ENCODE measurements around the gene NMT1.

Gene NMT1

DNA sequence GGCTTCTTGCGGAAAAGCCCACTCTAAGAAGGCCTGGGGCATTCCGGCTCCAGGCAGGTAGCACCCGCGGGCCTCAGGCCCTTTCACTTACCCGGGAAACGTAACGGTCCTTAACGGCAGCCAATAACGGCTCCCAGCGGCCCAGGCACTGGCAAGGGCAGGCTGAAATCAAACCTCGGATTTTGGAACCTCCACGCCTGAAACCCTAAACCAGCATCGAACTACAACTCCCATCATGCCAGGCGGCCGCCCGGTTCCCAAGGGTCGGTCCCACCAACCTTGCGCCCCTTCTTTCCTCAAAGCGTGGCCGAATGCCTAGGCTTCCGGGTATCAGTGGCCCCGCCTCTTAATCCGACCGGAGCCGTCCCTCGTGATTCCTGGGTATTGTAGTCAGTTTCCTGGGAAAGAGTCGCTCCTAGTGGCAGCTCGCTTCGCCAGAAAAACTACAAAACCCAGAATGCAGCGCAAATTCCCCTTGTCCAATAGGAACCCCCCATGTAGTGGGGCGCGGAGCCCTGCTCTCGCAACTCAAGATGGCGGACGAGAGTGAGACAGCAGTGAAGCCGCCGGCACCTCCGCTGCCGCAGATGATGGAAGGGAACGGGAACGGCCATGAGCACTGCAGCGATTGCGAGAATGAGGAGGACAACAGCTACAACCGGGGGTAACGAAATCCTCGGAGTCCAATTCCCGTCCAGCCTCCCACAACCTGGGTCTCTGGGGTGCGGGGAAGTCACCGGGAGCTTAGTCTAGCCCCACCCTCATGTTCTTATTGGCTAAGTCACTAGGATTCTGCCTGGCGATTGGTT is at the start of gene NMT1:
NMT1 (plus strand) TSS at position 521 of the 809 bp plus-strand sequence; CDS start at position 534, 13 bp downstream.
- DNase-seq (ENCODE audit: low read depth in 3 of 3): peak; percentile 92 to 97 (median 96)

- DNase-seq (ENCODE audit: low read depth in 3 of 3): no peak
Observed at GRCh38 chr17:45011767-45012166, 49.4 kb upstream of the NMT1 start.

- no peak for DNase-seq (ENCODE audit: low read depth in 3 of 3)
Observed at GRCh38 chr17:45013021-45013997, 47.8 kb upstream of the NMT1 start.

- DNase-seq (ENCODE audit: low read depth in 3 of 3): no peak
Observed at GRCh38 chr17:45016237-45016636, 44.9 kb upstream of the NMT1 start.

- no peak for DNase-seq (ENCODE audit: low read depth in 3 of 3)
Observed at GRCh38 chr17:45016823-45017222, 44.3 kb upstream of the NMT1 start.

GRCh38 chr17:45018514-45018847 is 42.6 kb upstream of the NMT1 start:
- DNase-seq (ENCODE audit: low read depth in 3 of 3): no peak

GRCh38 chr17:45018848-45019711 is 42.0 kb upstream of the NMT1 start:
- DNase-seq (ENCODE audit: low read depth in 3 of 3): peak in 2 of 3 experiments; percentile 12 to 46

DNA sequence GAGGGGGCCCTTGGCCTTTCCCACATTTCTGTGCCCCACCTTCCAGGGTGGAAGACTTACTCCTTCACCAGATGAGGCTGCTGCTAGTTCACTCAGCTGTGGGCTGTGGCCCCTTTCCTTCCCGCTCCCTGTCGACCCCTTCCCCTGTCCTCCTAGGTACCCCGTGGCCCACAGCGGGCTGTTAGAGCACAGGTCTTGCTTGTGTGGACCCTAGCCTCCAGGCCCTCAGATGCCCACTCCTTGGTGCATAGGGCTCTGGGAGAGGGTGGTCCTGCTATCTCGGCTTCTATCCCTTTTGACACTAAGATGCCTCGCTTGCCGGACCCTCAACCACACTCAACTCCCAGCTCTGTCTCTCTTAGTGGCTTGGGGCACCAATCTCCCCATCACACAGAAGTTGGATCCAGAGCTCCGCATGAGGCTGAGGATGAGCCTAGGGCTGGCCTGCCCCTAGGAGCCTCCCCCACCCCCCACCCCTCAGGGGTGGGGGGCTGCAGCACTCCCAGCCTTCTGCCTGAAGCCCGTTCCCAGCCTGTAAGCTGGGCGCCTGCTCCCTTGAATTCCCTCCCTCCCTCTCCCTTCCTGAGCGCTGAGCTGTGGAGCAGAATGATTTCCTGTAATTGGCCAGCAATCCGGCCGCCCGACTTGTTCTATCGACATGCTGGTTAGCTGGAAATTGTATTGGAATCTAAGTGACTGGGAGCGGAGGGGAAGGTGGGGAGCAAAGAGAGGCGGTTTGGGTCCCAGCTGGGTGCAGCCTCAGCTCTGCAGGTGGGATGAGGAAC is 40.6 kb upstream of the NMT1 start:
- DNase-seq (ENCODE audit: low read depth in 3 of 3): no peak

GRCh38 chr17:45021607-45022287 is 39.4 kb upstream of the NMT1 start:
- peak; percentile 9 to 61 (median 46) for DNase-seq (ENCODE audit: low read depth in 3 of 3)

DNA sequence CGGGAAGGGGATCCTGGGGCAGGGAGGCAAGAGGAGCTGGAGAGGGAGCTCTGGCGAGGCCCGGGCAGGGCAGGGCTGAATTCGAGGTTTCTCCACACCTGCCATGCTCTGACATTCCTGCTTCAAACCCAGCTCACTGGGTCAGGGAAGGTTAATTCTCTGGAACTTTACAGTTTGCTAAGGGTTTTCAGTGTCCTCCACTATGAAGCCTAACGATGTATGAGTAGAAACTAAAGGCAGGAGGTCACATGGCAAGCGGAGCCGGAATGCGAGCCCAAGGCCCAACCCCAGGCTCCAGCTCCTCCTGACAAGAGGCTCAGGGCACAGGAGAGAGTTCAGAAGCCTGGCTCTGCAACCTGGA is 38.8 kb upstream of the NMT1 start:
- DNase-seq (ENCODE audit: low read depth in 3 of 3): no peak

DNA sequence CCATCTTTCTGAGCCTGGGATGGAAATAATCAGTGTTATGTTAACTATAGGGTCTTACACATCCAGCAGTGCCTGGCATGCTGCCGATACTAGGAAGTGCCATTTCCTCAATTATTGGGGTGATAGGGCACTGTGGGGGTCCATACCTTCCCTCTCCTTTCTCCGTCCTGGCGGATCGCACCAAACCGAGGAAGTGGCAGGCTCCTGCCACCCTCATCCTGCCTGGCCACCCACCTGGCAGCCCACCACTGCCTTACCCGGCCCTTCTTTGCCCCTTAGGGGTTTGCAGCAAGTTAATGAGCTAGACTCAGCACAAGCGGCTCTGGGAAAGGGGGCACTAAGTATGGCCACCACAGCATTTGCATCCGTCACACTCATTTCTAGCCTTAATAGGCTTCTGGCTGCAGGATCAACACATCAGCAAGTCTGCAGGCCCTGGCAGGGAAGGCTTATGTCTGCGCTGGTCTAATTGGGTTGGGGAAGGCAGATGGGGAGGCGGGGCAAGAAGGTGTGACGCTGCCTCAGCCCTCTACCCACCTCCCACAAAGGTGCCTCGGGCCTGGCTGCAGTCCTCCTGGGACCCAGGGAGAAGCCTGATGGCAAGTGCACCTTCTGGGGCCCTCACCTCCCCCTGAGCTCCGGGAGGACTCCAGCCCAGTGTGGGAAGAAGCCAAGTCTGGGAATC is 38.3 kb upstream of the NMT1 start:
- no peak for DNase-seq (ENCODE audit: low read depth in 3 of 3)

DNA sequence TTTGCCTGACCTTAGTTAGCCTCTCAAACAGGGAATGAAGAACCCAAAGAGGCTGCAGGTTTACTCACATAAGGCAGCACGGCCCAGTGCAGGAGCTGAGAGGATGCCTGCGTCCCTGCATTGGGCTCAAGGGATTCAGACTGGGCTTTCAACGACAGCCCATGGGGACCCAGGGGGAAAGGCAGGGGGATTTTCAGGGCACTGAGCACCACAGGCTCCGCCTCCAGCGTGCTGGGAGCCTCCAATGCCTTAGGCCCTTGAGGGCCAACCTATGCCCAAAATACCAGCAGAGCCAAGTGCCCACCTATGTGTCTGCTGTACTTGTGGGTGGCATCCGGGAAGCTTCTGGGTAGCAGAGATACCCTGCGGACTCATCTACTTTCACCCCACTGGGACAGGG is 32.0 kb upstream of the NMT1 start:
- DNase-seq (ENCODE audit: low read depth in 3 of 3): no peak

DNA sequence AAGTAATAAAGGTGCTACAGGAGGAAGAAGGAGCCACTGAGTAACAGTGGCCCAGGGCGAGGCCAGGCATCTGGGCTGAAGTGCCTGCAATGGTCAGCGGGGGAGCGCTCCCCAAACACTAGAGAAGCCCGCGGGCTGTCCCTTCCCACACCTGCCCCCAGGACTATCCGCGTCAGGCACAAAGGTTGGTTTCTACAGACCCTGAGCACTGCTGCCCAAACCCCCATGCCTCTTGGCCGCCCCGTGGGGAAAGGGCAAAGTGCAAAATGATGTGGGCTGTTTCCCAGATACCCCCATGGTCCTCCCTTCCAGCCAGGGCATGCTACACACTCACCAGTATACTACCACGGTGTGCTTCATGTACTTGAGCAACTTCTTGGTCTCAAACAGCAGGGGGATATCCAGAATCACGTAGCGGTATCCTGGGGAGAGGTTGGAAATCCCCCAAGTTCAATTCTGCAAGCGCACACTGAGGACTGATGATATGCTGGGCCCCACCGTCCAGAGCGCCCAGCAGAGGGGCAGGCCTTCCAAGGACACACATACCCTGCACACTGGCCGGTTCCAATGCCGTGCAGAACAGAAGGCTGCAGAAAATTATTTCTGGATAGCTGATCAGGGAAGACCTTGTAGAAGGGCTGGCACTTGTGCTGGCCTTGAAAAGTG is 31.2 kb upstream of the NMT1 start:
- DNase-seq (ENCODE audit: low read depth in 3 of 3): no peak

DNA sequence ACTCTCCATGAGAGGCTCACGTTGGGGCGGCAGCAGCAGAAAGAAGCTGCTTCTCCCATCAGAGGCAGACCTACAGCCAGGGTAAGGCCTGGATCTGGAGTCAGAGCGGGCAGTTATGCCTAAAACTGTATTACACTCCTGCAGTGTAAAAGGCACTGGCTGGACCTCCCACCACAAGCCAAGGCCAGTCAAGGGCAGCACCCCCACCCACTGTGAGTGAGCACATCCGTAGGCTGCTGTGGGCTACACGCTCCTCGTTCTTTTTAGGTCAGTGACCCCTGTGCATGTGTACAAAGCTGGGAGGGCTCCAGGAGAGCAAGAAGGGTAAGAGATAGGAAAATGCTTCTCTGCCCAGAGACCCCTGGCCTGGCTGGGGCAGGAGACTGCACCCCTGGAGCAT is 30.4 kb upstream of the NMT1 start:
- DNase-seq (ENCODE audit: low read depth in 3 of 3): no peak

- DNase-seq (ENCODE audit: low read depth in 3 of 3): no peak
Observed at GRCh38 chr17:45031231-45032173, 29.6 kb upstream of the NMT1 start.

GRCh38 chr17:45032174-45032541 is 29.0 kb upstream of the NMT1 start:
- DNase-seq (ENCODE audit: low read depth in 3 of 3): no peak

DNA sequence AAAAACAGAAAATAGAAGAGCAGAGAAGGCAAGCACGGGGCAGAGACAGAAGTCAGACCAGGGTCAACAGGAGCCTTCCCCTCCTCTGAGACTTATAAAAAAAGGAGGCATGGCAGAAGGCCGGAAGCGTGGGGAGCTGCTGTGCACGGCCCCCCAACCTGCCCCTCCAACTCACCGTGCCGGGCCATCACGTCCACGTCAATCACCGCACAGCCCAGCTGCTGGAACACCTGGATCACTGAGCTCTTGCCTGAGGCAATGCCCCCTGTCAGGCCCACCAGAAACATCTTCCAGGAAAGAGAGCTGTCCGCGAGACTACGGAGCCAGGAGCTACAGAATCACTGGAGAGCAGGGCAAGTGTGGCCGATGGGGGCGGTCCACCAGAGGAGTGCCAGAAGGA is 26.5 kb upstream of the NMT1 start:
- no peak for DNase-seq (ENCODE audit: low read depth in 3 of 3)

DNA sequence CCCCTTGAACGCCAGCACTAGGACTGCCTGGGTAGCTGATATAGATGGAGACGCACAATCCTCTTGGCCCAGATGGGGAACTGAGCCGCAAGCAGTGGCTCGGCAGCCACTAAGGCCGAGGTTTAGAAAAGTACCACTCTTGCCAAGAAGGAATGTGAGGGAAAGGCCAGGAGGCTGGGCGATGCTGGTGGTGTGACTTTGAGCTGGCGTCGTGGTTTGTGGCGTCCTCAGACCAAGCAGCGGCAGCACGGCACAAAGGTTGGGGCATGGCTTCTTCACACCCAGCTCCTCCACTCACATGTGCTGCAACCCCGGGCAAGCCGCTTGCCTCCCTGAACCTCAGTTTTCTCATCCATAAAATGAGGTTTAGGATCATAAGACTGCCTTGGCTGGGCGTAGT is 25.3 kb upstream of the NMT1 start:
- no peak for DNase-seq (ENCODE audit: low read depth in 3 of 3)
